Suppressor macrophage treated with lipopolysaccharide for 4 hours (primary cell): ENCODE results near the gene ICAM5.
"Not testable (repeated sequence)": the region's sequence is repeated elsewhere in the genome, so short reads cannot be mapped to it uniquely, and the experiment has no call there.

Experiments
- DNase-seq: peaks from one replicate; pipeline ENCODE4 v3.0.0-alpha.2; 2020

The ICAM5 gene

DNA sequence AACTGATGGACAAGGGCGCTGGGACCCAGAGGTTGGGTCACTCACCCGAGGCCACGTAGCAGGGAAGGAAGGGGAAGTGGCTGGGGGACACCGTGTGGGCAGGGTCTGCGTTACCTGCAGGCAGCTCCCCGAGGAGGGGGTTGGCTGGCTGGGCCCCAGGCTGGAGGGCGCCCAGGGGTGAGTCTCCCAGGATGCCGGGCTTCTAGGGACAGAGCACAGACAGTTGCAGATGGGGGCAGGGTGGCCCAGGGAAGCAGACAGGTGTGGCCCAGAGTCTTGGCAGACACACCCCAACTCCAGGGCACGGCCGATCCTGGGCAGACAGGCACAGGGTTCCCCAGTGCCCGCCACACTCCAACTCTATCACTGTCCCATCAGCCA, 31.7 kb downstream of the ICAM5 start:
- DNase-seq: no peak

DNA sequence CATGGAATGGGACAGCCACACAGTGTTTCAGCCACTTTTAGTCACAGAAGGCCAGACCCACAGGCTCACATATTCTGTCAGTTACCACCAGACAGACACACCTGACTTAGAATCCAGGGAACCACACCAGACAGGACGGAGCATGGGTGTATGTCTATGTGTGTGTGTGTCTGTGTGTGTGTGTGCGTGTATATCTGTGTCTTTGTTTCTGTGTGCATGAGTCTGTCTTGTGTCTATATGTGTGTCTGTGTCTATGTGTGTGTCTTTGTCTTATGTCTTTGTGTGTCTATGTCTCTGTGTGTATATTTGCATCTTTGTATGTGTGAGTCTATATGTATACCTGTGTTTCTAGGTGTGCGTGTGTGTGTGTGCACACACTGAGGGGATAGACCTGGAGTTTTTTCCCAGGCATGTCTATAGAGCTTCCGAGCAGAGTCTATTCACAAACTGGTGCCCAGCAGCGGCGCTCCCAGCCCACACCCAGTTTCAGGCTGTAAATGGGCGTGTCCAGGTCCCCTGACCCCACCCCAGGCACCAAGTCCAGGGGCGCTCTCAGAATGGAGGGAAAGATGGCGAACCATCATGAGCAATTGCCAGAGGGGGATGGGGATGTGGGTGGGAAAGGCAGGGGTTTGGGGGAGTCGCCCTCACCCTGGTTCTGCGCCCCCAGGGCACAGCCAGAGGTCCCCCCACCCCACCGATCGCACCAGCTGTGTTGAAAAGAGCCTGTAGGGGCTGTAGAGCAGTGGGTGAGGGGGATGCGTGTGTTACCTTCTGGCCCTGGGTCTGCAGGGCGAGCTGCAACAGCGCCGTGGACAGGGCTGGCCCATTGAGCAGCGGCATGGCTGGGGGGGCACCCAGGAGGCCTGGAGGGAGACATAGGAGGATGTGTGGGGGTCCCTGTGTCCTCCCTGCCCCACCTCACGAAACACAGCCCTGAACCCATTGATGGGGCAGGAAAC, 32.4 kb downstream of the ICAM5 start:
- no peak for DNase-seq

DNA sequence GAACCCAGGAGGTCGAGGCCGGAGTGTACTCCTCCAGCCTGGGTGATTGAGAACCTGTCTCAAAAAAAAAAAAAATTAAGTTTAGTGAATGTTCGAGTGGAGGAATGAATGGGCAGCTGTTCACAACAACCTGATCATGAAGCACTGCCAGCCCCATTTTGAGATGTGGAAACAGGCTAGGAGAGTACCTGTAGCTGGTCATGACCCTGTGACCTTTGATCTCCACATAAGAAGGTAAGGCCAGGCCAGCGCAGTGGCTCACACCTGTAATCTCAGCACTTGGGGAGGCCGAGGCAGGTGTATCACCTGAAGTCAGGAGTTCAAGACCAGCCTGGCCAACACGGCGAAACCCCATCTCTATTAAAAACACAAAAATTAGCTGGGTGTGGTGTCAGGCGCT, 36.0 kb downstream of the ICAM5 start:
- DNase-seq: no peak

DNA sequence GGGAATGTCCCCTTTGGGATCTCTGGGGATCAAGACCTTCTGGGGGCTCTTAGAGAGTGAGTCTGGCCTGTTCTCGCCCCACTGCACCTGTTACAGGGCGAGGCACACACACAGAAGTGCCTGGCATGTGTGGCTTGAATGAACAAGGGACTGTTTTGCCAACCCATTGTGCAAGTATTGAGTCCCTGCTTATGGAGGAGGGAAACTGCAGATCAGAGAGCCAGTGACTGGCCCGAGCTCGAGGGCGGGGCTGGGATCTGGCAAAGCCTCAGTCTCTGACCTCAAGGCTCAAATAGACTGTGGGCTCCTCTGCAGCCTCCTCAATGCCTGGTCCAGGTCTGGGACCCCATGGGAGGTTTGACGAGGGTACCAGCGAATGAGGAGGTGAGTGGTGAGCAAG, 38.0 kb downstream of the ICAM5 start:
- DNase-seq: no peak

DNA sequence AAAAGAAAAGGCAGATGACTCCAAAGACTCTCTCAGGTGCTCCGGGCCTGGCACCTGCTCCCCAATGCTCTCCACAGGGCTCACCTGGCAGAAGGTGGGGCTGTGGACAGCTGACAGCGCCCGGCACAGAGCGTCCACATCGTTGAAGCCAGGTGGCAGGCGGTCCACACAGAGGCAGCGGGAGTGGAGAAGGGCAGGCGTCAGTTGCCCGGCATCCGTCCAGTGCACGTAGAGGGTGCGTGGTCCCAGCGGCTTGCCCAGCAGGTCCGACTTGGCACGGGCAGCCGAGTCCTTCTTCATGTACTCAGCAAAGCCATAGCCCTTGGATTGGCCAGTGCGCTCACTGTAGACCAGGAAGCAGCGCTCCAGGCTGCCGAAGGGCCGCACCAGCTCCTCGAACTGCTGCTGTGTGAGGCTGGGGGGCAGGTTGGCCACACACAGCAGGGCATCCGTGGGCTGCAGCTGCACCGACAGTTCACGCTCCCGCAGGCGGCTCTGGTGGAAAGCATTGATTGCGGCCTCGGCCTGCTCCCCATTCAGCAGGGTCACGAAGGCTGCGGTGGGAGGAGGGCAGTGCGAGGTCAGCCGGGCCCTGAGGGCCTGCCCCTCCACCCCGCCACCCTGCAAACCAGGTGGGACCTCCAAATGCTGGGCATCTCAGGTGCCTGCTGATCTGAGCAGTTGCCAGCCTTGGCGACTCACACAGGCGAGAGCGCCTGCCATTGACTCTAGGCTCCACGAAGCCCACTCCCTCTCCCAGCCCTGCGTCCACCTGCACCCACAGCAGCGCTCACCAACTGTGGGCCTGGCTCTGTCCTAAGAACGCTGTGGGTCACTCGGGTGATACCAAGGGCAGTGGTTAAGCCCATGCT, 39.0 kb downstream of the ICAM5 start:
- DNase-seq: no peak

DNA sequence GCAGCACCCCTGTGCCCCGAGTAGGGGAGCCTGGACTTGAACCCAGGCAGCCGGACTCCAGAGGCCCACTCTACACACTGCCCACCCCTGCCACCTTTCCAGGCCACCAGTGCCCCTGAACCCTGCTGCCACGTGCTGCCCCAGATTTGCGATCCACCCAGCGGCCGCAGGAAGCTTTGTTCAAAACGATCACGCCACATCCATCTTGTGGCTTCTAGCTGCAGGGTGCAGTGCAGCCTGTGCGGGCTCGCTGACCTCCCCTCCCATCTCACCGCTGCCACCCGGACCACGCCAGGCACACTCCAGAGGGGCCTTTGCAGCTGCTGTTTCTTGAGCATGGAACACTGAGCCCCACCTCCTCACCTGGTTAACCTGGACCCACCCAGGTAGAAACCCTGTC, 39.8 kb downstream of the ICAM5 start:
- DNase-seq: no peak

DNA sequence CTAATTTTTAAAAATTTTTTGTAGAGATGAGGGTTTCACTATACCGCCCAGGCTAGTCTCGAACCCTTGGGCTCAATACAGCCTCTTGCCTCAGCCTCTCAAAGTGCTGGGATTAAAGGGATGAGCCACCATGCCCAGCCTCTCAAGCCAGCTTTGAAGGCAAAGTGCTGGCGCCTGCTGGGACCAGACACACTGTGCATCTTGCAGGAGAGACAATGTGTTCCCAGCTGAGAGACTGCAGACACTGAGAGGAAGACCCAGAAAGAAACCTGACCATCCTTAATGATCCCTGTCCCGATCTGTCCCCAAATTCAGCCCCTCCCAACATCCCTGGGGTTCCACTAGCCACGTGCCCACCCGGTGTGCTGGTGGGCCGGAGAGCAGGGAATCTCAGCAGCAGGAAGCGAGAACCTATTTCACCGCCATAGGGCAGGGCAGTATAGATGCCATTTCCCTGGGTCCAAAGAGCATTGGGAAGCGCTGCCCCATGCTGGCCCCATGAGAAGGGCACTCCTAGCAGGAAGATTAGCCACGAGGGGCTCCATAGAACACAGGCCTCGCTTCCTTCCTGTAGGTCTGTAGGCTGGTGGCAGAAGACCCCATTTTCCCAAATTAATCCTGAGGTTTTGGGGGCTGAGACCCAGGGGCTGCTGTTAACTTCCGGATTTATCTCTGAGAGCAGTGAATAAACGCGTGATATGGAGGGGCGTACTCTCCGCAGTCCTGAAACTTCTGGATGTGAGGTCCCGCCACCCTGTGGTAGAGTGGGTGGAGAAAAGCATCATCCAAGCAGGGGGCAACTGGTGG, 42.6 kb downstream of the ICAM5 start:
- DNase-seq: no peak

DNA sequence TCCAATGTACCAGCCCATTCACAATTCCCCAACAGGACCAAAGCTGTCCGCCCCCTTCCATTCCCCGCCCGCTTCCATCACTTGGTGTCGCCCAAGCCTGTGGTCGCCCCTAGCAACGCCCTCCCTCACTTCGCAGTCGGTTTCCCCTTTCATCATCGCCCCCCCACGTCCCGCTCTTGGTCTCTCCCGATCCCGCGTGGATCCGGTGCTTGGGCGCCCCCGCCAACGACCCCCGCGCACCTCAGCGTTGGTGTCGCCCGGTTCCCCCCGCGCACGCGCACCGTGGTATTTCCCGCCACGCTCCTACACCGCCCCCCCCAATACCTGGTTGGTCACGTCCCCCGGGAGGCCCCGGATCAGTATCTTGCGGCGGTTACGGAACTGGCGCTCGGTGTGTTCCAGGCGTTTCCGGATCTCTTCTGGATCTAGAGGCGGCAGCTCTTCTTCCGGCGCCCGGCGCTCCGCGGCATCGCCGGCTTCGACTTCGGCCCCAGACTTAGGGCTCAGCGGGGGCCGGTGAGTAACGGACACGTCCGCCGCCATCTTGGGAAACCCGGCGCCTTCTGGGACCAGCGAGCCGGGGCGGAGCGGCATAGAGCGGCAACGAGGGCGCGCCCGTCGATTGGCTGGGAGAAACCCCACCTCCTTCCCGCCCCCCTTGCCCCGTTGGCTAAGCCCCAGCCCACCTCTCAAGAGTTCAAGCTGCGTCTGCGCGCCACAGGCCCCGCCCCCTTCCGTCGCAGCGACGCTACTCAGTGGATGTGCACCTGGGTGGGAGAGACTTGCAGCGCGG, 43.4 kb downstream of the ICAM5 start, which contains the start of gene RAVER1:
RAVER1 (minus strand) TSS at position 565 of the 793 bp plus-strand sequence; CDS start at position 543, 22 bp downstream.
- DNase-seq: peak; percentile 99

DNA sequence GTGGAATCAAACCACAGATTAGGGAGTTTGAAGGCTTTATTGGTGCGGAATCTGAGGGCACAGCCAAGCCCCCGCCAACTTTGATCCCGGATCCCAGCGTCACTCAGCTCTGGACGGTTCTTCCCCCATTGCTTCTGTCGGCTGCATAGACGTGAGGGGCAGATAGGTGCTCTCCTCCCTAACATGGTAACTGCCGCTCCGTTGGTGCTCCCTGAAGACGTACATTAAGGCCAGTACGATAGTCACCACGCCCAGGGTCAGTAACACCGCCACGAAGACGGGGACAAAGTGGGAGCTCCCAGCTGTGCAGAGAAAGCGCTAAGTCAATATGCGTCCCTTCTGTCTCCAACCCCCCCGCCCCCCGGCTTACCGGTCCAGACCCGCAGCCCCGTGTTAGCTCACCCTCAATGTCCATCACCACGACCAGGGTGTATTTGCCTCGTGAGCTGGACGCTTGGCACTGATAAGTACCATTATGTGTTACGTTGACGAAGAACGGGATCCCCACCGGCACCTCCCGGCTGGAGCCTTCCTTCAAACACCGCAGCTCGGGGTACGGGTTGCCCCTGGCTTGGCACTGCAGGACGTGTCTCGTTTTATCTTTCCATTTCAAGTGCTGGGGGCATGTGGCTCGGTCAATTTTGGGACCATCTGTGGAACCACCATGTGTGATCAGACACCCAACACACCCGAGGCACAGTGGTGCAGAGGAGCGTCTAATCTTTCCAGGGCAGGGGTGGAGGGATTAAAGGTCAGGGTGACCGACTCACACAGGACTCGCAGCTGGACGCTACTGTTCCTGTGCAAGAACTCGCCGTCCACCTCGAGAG, 44.2 kb downstream of the ICAM5 start:
- no peak for DNase-seq

DNA sequence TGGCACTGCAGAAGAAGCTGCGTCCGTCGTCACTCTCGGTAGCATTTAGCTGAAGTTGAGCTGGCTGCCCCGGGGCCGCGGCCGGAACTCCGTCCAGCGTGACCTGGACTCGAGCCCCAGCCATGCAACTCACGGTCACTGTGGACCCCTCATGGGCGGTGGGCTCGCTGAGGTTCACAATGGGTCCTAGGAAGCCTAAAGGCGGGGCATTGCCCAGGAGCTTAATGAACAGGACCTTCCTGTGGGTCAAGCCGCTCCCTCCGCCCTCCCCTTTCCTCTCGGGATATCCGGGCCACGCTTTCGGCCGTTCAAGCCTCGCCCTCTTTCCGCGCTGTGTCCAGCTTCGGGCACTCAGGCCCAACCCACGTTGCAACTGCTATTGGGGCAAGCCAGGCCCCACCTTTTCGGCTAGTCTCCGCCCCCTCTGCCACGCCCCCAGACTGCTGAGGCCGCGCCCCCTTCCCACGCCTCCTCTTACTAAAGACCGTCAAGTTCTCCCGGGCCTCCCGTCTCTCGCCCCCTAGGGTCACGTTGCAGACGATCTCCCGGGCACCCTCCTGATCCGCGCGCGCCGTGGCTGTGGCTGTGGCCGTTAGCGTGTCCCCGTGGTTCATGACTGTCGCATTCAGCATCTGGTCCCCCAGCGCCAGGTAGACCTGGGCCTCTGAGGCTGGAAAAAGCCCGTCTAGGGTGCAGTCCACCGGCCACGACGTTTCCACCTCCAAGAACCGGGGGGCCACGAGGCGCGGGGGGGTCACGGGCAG, 45.0 kb downstream of the ICAM5 start:
- DNase-seq: peak; percentile 54

DNA sequence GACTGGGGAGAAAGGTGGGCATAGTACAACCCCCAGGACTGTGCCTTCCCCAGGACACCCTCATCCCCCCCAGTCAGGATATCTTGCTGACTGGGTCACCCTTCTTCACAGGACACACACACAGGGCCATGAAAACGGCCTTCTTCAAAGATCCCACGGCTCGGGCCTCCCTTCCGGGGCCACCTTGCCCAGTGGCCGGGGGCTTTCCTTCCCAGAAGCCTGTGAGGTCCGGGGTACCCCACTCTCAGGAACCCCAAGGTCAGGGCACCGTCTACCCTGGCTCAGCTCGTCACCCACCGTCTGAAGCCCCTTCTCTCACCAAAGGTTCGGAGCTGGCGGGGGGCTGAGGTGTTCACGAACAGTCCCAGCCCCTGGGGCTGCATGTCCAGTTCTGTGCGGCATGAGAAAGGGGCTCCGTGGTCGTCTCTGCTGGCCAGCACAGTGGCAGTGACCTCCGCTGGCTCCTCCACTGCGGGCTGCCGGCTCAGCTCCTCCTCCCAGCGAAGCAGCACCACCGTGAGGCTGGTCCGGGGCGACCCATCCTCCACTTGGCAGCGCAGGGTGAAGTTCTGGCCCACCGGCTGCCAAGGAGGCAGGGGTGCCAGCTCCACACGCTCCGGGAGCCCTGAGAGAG, 45.7 kb downstream of the ICAM5 start:
- no peak for DNase-seq

DNA sequence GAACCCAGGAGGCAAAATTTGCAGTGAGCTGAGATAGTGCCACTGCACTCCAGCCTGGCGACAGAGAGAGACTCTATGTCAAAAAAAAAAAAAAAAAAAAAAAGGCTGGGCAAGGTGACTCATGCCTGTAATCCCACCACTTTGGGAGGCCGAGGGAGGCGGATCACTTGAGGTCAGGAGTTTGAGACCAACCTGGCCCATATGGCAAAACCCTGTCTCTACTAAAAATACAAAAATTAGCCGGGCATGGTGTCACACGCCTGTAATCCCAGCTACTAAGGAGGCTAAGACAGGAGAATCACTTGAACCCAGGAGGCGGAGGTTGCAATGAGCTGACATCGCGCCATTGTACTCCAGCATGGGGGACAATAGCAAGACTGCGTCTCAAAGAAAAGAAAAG, 47.0 kb downstream of the ICAM5 start:
- DNase-seq: not testable (repeated sequence)

DNA sequence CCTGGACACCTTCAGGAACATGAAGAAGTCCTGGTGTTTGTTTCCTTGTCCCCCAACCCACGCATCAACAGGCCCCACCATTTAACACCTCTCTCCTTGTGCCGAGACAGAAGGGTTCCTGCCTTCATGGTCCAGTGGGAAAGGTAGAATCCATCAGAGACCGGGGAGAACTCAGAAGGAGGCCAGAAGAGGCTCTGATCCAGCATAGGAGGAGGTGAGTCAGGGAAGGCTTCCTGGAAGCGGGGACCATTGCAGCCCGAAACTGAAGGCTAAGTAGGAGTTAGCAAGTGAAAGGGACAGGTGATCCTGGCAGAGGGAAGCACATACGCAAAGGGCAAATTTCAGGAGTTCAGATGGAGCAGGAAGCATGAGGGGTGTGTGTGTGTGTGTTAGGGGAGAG, 49.2 kb downstream of the ICAM5 start:
- no peak for DNase-seq

DNA sequence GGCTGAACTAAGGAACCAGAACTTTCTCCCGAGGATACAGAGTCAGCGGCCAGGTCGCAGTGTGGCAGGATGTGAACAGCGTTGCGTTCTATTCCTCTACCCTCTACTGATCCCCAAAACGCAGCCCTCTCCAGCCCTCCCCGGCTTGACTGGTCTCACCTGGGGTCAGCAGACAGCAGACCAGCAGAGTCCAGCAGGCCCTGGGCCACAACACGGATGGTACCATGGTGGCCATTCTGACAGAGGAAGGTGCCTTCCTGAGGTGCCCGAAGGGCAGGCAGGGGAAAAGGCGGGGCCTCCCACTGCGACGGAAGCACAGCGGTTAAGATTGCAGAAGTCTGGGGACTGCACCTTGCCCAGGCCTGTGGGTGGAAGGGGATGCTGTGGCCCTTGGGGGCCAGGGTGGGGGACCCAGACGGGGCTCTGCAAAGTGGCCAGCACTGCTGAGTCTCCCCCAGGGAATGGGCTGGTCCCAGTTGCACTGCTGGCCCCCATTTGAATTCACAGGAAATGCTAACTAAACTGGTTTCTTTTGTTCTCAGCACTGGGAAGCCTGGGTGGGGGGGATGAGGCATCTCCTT, 49.7 kb downstream of the ICAM5 start, which contains the start of gene ICAM3:
ICAM3 (minus strand) TSS at position 245 of the 581 bp plus-strand sequence; CDS start at position 235, 10 bp downstream.
- peak; percentile 19 for DNase-seq

DNA sequence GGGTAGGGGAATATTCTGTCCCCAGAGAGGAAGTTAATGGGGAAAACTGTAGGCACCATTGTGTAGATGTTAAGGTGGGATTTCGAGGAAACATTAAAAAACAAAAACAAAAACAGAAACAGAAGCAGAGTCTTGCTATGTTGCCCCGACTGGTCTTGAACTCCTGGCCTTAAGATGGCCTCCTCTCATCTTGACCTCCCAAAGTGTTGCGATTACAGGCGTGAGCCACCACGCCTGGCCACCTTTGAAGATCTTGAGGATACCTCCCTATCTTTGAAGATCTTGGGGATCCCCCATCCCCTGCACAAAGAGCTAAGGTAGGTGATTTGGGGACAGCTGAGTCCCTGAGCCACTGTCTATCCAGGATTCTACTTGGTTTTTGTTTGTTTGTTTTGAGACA, 50.2 kb downstream of the ICAM5 start:
- DNase-seq: no peak

DNA sequence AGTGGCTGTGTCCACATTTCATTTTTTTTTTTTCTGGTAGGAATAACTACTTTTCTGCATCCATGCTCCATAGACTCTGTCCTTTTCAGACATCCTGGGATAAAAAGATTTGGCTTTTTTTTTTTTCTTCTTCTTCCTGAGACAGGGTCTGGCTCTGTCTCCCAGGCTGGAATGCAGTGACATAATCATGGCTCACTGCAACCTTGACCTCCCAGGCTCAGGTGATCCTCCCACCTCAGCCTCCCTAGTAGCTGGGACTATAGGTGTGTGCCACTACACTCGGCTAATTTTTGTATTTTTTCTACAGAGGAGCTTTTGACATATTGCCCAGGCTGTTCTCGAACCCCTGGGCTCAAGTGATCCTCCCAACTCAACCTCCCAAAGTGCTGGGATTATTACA, 53.7 kb downstream of the ICAM5 start:
- no peak for DNase-seq

DNA sequence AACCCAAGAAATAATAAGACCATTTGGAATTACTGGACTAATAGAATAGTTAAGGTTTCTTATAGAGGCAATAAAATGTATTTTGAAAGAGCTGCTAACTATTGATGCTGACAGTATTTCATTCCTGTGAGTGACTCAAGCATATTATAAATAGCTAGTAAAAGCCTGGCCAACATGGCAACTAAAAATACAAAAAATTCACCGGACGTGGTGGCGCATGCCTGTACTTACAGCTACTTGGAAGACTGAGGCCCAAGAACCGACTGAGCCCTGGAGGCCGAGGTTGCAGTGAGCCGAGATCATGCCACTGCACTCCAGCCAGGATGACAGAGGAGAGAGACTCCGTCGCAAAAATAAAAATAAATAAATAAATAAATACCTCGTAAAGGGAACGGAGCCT, 55.0 kb downstream of the ICAM5 start:
- no peak for DNase-seq
